HEK293 (cell line): Measurements from ENCODE around the gene ACYP1.

Source experiments
- CTCF ChIA-PET: fragments of 350-600 bp; formaldehyde crosslinking; extraction: SDS; loops from one replicate; lab custom pipeline; 2021; ENCODE audit warnings: antibody characterized with exemption; lab: Yijun Ruan, JAX
- POLR2A ChIA-PET: fragments of 300-600 bp; formaldehyde crosslinking; extraction: SDS; loops from one replicate; lab custom pipeline; 2020; ENCODE audit warnings: antibody characterized with exemption, inconsistent platforms; lab: Yijun Ruan, JAX
- H3K27ac ChIP-seq: fragments of 200-500 bp; sonication (Bioruptor generic); 2 replicates; pipeline ENCODE4 v1.5.1; 2014; ENCODE audit warnings: low read depth, low read length, control low read depth, inconsistent platforms; ENCODE audit errors: extremely low read depth
- H3K36me3 ChIP-seq, 2 experiments: fragments of 200-500 bp in 1 of 2; sonication (Bioruptor generic) in 1 of 2; 1 replicate in 1 of 2; 2 replicates in 1 of 2; pipeline ENCODE4 v1.5.1; 2014 to 2017; ENCODE audit warnings: inconsistent platforms in 2 of 2, low read length in 2 of 2; ENCODE audit not compliant: control insufficient read depth in 2 of 2, insufficient read depth in 1 of 2
- H3K4me1 ChIP-seq: fragments of 200-500 bp; sonication (Bioruptor generic); 2 replicates; pipeline ENCODE4 v1.5.1; 2014; ENCODE audit warnings: mild to moderate bottlenecking, low read length, inconsistent platforms; ENCODE audit not compliant: control insufficient read depth, insufficient read depth
- H3K4me3 ChIP-seq: 2 replicates; pipeline ENCODE4 v1.5.1; 2011; ENCODE audit warnings: low read depth, mild to moderate bottlenecking, control low read depth, low read length, moderate library complexity
- H3K9me3 ChIP-seq: fragments of 200-500 bp; sonication (Bioruptor generic); 2 replicates; pipeline ENCODE4 v1.5.1; 2014; ENCODE audit warnings: low read depth, low read length, inconsistent platforms; ENCODE audit not compliant: control insufficient read depth, insufficient read depth
- FEZF1 ChIP-seq: fragments of 450-650 bp; formaldehyde crosslinking; IDR thresholded peaks from 2 replicates; pipeline ENCODE4 v1.5.1; 2016; ENCODE audit warnings: missing biosample characterization, missing genetic modification characterization
- KLF10 ChIP-seq: fragments of 450-650 bp; IDR thresholded peaks from 2 replicates; pipeline ENCODE4 v1.5.1; 2018; ENCODE audit warnings: missing biosample characterization, mild to moderate bottlenecking, missing genetic modification characterization
- OVOL3 ChIP-seq: fragments of 450-650 bp; formaldehyde crosslinking; IDR thresholded peaks from 2 replicates; pipeline ENCODE4 v1.5.1; 2016; ENCODE audit warnings: missing biosample characterization, missing genetic modification characterization
- PATZ1 ChIP-seq: fragments of 450-650 bp; formaldehyde crosslinking; IDR thresholded peaks from 2 replicates; pipeline ENCODE4 v1.5.1; 2016; ENCODE audit warnings: missing biosample characterization, missing genetic modification characterization
- PRDM1 ChIP-seq: fragments of 450-650 bp; formaldehyde crosslinking; IDR thresholded peaks from 2 replicates; pipeline ENCODE4; 2016; ENCODE audit warnings: missing biosample characterization, missing genetic modification characterization
- SETDB1 ChIP-seq: IDR thresholded peaks from one replicate; pipeline ENCODE4 v1.6.1; 2017; ENCODE audit warnings: mild to moderate bottlenecking, low read length, moderate library complexity, mixed read lengths; ENCODE audit not compliant: insufficient read length
- ZBTB17 ChIP-seq: fragments of 450-650 bp; formaldehyde crosslinking; IDR thresholded peaks from 2 replicates; pipeline ENCODE4 v1.5.1; 2016; ENCODE audit warnings: missing biosample characterization, missing genetic modification characterization
- ZBTB20 ChIP-seq: fragments of 450-650 bp; formaldehyde crosslinking; IDR thresholded peaks from 2 replicates; pipeline ENCODE4 v1.5.1; 2016; ENCODE audit warnings: missing biosample characterization, missing genetic modification characterization
- ZFP41 ChIP-seq: fragments of 450-650 bp; formaldehyde crosslinking; IDR thresholded peaks from 2 replicates; pipeline ENCODE4 v1.5.1; 2016; ENCODE audit warnings: missing biosample characterization, missing genetic modification characterization, borderline replicate concordance
- ZNF140 ChIP-seq: fragments of 450-650 bp; formaldehyde crosslinking; IDR thresholded peaks from 2 replicates; pipeline ENCODE4 v1.5.1; 2016; ENCODE audit warnings: missing biosample characterization, missing genetic modification characterization
- ZNF155 ChIP-seq: fragments of 450-650 bp; formaldehyde crosslinking; IDR thresholded peaks from 2 replicates; pipeline ENCODE4 v1.5.1; 2016; ENCODE audit warnings: missing biosample characterization, missing genetic modification characterization
- ZNF311 ChIP-seq: fragments of 450-650 bp; formaldehyde crosslinking; IDR thresholded peaks from 2 replicates; pipeline ENCODE4 v1.5.1; 2017; ENCODE audit warnings: missing biosample characterization, missing genetic modification characterization, borderline replicate concordance
- ZNF324 ChIP-seq: fragments of 450-650 bp; formaldehyde crosslinking; IDR thresholded peaks from 2 replicates; pipeline ENCODE4 v1.5.1; 2016; ENCODE audit warnings: missing biosample characterization, missing genetic modification characterization
- ZNF335 ChIP-seq: fragments of 450-650 bp; formaldehyde crosslinking; conservative IDR thresholded peaks from 2 replicates; pipeline ENCODE4 v1.5.1; 2016; ENCODE audit warnings: missing biosample characterization, missing genetic modification characterization
- ZNF600 ChIP-seq: fragments of 450-650 bp; formaldehyde crosslinking; IDR thresholded peaks from 2 replicates; pipeline ENCODE4 v1.5.1; 2016; ENCODE audit warnings: missing biosample characterization, missing genetic modification characterization
- ZNF623 ChIP-seq: fragments of 450-650 bp; formaldehyde crosslinking; IDR thresholded peaks from 2 replicates; pipeline ENCODE4 v1.5.1; 2016; ENCODE audit warnings: missing biosample characterization, missing genetic modification characterization
- ZNF776 ChIP-seq: fragments of 450-650 bp; formaldehyde crosslinking; IDR thresholded peaks from 2 replicates; pipeline ENCODE4 v1.5.0; 2017; ENCODE audit warnings: missing biosample characterization, missing genetic modification characterization, borderline replicate concordance
- ZNF777 ChIP-seq: fragments of 450-650 bp; formaldehyde crosslinking; IDR thresholded peaks from 2 replicates; pipeline ENCODE4 v1.5.1; 2017; ENCODE audit warnings: missing biosample characterization, missing genetic modification characterization, borderline replicate concordance
- ZNF791 ChIP-seq: fragments of 450-650 bp; formaldehyde crosslinking; IDR thresholded peaks from 2 replicates; pipeline ENCODE4 v1.5.1; 2016; ENCODE audit warnings: missing biosample characterization, missing genetic modification characterization
- ZSCAN30 ChIP-seq: fragments of 450-650 bp; IDR thresholded peaks from 2 replicates; pipeline ENCODE4 v1.5.1; 2018; ENCODE audit warnings: missing biosample characterization, mild to moderate bottlenecking, missing genetic modification characterization, moderate library complexity
- TF ChIP-seq, protein P1 (sequence below): fragments of 450-650 bp; formaldehyde crosslinking; IDR thresholded peaks from 2 replicates; pipeline ENCODE4 v1.5.1; 2016; ENCODE audit warnings: missing biosample characterization, missing genetic modification characterization

Gene ACYP1

DNA sequence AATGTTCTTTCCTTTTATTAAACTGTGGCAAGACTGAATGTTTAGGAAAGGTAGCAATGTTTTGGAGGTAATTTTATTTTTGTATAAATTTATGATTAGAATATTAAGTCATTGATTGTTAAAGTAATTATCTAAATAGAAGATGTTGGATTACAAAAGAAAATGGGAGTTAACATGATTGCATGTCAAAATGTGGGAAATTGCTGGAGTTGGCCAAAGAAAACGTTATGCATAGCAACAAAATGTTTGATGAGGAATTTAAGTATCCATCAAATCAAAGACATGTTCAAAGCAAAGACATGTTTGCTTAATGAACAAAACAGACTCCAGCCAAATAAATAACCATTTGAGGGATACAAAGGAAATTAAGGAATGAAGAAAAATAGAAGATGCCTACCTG is 9.4 kb downstream of the ACYP1 start:
- H3K27ac ChIP-seq: no peak overlapping the region
- H3K36me3 ChIP-seq: peaks cover 0 to 10% of the 10 kb centered on the region in 2 experiments; a peak in 2 of 3 replicates
- POLR2A ChIA-PET: interaction anchor here (0.7 kb wide), 1 partner anchor 31 kb away, joined by 3 read pairs; no protein-coding TSS in a partner anchor
- H3K4me3 ChIP-seq: no peak overlapping the region
- CTCF ChIA-PET: no interaction called here
- no peaks in the 10 kb centered on the region for H3K9me3 ChIP-seq
- TF ChIP-seq SETDB1: no peak
- TF ChIP-seq ZNF777: no peak
- H3K4me1 ChIP-seq: no peaks in the 10 kb centered on the region

DNA sequence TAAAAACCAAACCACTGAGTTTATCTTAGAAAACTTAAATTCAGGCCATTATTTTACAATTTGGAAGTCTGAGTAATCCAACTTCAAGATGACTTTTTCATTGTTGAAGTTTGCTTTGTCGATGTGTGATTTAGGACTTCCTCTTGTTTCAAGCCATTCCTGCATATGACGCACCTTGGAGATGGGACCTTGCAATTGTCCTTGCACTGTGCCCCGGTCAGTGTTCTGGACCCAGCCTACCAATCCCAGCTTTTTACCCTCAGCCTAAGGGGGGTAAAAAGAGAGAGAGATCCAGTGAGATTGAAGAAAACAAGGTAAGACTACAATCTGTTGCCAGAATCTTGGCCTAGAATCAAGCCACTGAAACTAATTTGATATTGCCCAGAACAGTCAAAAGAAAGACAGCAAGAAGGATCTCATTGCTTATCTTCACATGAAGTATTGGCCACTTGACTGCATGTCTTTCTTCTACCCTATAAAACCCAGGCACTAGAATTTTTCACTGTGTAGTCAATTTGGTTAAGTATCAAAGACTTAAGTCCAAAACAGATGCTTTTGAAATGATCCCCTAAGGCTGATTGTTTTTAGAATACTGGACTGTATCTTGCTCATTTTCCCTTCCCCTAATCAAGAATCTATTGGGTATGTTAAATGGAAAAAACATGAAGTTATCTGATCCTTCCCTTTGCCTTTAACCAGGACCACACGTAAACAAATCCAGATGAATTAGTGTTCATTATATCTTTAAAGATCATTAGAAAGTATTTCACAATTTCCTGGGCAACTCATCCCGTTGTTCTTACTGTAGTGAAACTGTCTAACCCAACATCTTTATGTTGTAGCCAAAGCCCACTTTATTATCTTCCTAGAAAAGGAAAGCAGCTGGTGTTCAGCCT is 10.2 kb downstream of the ACYP1 start:
- Histone ChIP-seq H3K9me3 (no peaks in the 10 kb centered on the region), H3K27ac (no peak overlapping the region), H3K4me3 (no peak overlapping the region), H3K36me3 (peaks cover 0 to 14% of the 10 kb centered on the region in 2 experiments; a peak in 2 of 3 replicates), H3K4me1 (no peaks in the 10 kb centered on the region)
- TF ChIP-seq FEZF1 (tag by site-specific recombination) (peak; percentile 54; the same call in 1 of the 2 replicates), OVOL3 (tag by site-specific recombination) (no peak)
- CTCF ChIA-PET: interaction anchor here (0.5 to 0.6 kb wide), 2 partner anchors 29 to 34 kb away, joined by 3 read pairs; no protein-coding TSS in a partner anchor
- POLR2A ChIA-PET: interaction anchor here (1.0 kb wide), 1 partner anchor 16 kb away, joined by 3 read pairs; the partner anchor contains the start of gene ZC2HC1C

DNA sequence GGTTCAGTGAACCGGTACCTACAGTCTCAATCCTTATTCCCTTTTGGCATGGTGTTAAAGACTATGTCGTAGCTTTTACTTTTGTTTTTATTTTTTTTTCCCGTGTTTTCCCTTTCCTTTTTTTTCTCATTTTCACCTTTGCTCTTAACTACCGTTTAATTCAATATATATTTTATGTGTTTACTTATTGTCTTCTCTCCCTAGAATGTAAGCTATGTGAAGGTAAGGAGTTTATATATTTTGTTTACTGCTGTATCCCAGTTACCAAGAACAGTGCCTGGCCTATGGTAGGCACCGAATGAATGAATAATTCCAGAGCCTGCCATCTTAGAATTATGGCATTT is 12.3 kb downstream of the ACYP1 start:
- Histone ChIP-seq H3K4me3 (no peak overlapping the region; the same call in 1 of the 2 replicates), H3K9me3 (no peaks in the 10 kb centered on the region), H3K4me1 (no peaks in the 10 kb centered on the region), H3K36me3 (peaks cover 0 to 14% of the 10 kb centered on the region in 2 experiments; a peak in 2 of 3 replicates), H3K27ac (no peak overlapping the region; the same call in 1 of the 2 replicates)
- peak; percentile 96 for TF ChIP-seq PRDM1
- peak; percentile 56; the same call in 1 of the 2 replicates for TF ChIP-seq ZNF600 (tag by site-specific recombination)
- TF ChIP-seq, protein P1, sequence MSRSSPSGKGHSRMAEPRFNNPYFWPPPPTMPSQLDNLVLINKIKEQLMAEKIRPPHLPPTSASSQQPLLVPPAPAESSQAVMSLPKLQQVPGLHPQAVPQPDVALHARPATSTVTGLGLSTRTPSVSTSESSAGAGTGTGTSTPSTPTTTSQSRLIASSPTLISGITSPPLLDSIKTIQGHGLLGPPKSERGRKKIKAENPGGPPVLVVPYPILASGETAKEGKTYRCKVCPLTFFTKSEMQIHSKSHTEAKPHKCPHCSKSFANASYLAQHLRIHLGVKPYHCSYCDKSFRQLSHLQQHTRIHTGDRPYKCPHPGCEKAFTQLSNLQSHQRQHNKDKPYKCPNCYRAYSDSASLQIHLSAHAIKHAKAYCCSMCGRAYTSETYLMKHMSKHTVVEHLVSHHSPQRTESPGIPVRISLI (tag by site-specific recombination): peak; percentile 56; the same call in 1 of the 2 replicates
- no peak for TF ChIP-seq ZNF140 (tag by site-specific recombination)
- peak; percentile 36; the same call in 1 of the 2 replicates for TF ChIP-seq ZBTB17 (tag by site-specific recombination)
- 0 out of 2 replicates have a peak, but pooled peaks have one; percentile 13 for TF ChIP-seq ZNF324 (tag by site-specific recombination)
- TF ChIP-seq ZNF335 (tag by site-specific recombination): peak; percentile 9
- no peak for TF ChIP-seq ZNF311 (tag by site-specific recombination)
- ChIA-PET CTCF (interaction anchor here (1.2 kb wide), 1 partner anchor 12 kb away, joined by 3 read pairs; no protein-coding TSS in a partner anchor), POLR2A (interaction anchor here (1.1 kb wide), 2 partner anchors 12 to 18 kb away, joined by 3 to 4 read pairs; partner anchors contain the start of genes ACYP1 and ZC2HC1C)

DNA sequence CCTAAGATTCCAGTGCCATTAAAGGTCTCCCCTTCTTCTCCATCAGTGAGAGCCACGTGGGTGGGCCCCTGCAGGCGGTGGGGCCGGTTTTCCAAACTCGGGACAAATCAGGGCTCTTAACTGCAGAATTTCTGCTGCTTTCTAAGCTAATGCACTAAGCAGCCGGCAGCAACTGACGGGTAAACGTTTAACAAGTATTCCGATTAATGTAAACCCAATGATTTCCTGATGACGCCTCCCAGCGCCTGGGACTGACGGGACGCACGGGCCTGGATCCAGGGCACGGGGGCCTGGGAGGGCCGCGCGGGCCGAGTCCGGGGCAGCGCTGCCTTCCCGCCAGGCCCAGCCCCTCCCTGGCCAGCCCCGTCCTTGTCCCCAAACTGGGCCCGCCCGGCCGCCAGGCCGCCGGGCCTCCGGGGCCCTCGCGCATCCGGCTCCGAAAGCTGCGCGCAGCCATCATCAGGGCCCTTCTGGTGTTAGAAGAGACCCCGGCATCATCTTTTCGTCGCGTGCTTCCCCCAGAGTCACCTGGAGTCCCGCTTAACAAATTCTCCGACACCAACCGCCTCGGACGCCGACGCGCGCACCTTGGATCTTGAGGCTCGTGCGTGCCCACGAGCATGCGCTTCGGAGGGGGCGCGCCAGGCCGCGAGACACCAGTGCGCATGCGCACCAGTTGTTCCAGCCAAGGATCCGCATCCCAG is 12.8 kb downstream of the ACYP1 start, which contains the start of gene MLH3:
MLH3 (minus strand) TSS at position 616 of the 704 bp plus-strand sequence. CDS start 1,812 bp downstream, outside the sequence.
- POLR2A ChIA-PET: interaction anchor here (1.1 kb wide), 2 partner anchors 13 to 18 kb away, joined by 3 to 4 read pairs; partner anchors contain the start of genes ACYP1 and ZC2HC1C
- CTCF ChIA-PET: no interaction called here
- no peaks in the 10 kb centered on the region for H3K9me3 ChIP-seq
- H3K27ac ChIP-seq: peak within 1 kb of the TSS; percentile 85
- peaks cover 0 to 14% of the 10 kb centered on the region in 2 experiments; a peak in 2 of 3 replicates for H3K36me3 ChIP-seq
- H3K4me3 ChIP-seq: peak within 1 kb of the TSS; percentile 39
- no peaks in the 10 kb centered on the region for H3K4me1 ChIP-seq
- TF ChIP-seq ZNF776 (tag by site-specific recombination) (no peak), ZNF623 (no peak), ZBTB20 (tag by site-specific recombination) (peak; percentile 91), ZNF155 (no peak), ZFP41 (no peak), KLF10 (tag by site-specific recombination) (0 out of 2 replicates have a peak, but pooled peaks have one; percentile 22), ZNF791 (tag by site-specific recombination) (no peak), ZSCAN30 (peak; percentile 63; the same call in 1 of the 2 replicates), PATZ1 (0 out of 2 replicates have a peak, but pooled peaks have one; percentile 15)
